HepG2 (cell line): ENCODE measurements around the gene RUNX3. TPM values are rescaled to one million over a fixed set of nuclear protein-coding genes. Genes with fewer than 3 reads are reported as not detected.

Source experiments
- ARID5B ChIP-seq: IDR thresholded peaks from 2 replicates; pipeline ENCODE4 v1.4.0; 2020; ENCODE audit warnings: mild to moderate bottlenecking, missing genetic modification reagents
- ETV6 ChIP-seq: sonication (generic); formaldehyde crosslinking; conservative IDR thresholded peaks from 2 replicates; pipeline ENCODE4 v1.4.0; 2020; ENCODE audit warnings: missing genetic modification reagents
- IRX3 ChIP-seq: sonication (generic); formaldehyde crosslinking; IDR thresholded peaks from 2 replicates; pipeline ENCODE4 v1.8.1; 2023; ENCODE audit warnings: mild to moderate bottlenecking, low read depth, missing genetic modification reagents, borderline replicate concordance
- MAFK ChIP-seq, 2 experiments: IDR thresholded peaks in 1 of 2; conservative IDR thresholded peaks in 1 of 2; 2 replicates each; pipeline ENCODE4 v1.6.1; 2011; ENCODE audit warnings: improper control_type of control experiment in 2 of 2, low read length in 2 of 2
- MIER2 ChIP-seq: IDR thresholded peaks from 2 replicates; pipeline ENCODE4 v1.6.1; 2016; ENCODE audit warnings: missing biosample characterization, missing genetic modification reagents
- PRMT3 ChIP-seq: sonication (generic); formaldehyde crosslinking; IDR thresholded peaks from 2 replicates; pipeline ENCODE4 v1.8.1; 2022; ENCODE audit warnings: low read depth, mild to moderate bottlenecking, moderate library complexity, missing genetic modification reagents, borderline replicate concordance
- RERE ChIP-seq: IDR thresholded peaks from 2 replicates; pipeline ENCODE4 v1.6.1; 2016; ENCODE audit warnings: low read depth, missing genetic modification reagents, missing compliant biosample characterization
- REXO4 ChIP-seq: sonication (generic); formaldehyde crosslinking; IDR thresholded peaks from 2 replicates; pipeline ENCODE4 v1.8.0; 2022; ENCODE audit warnings: missing genetic modification reagents, mild to moderate bottlenecking, borderline replicate concordance
- RXRA ChIP-seq: sonication (generic); formaldehyde crosslinking; IDR thresholded peaks from 2 replicates; pipeline ENCODE4 v1.5.1; 2020; ENCODE audit warnings: missing genetic modification reagents
- TEAD3 ChIP-seq: optimal IDR thresholded peaks from 2 replicates; pipeline ENCODE3; 2016; ENCODE audit warnings: borderline replicate concordance
- TOE1 ChIP-seq: sonication (generic); formaldehyde crosslinking; IDR thresholded peaks from 2 replicates; pipeline ENCODE4 v1.4.0; 2020; ENCODE audit warnings: mild to moderate bottlenecking, missing genetic modification reagents
- ZNF121 ChIP-seq: sonication (generic); formaldehyde crosslinking; IDR thresholded peaks from 2 replicates; pipeline ENCODE4 v1.5.0; 2020; ENCODE audit warnings: mild to moderate bottlenecking, missing genetic modification reagents
- ZNF281 ChIP-seq: sonication (generic); formaldehyde crosslinking; IDR thresholded peaks from 2 replicates; pipeline ENCODE4 v1.4.0; 2020; ENCODE audit warnings: missing genetic modification reagents, borderline replicate concordance
- ZNF296 ChIP-seq: sonication (generic); formaldehyde crosslinking; conservative IDR thresholded peaks from 2 replicates; pipeline ENCODE4 v1.5.0; 2020; ENCODE audit warnings: mild to moderate bottlenecking, missing genetic modification reagents
- ZNF484 ChIP-seq: sonication (generic); formaldehyde crosslinking; IDR thresholded peaks from 2 replicates; pipeline ENCODE4 v1.5.1; 2020; ENCODE audit warnings: mild to moderate bottlenecking, low read depth, missing genetic modification reagents, borderline replicate concordance
- ZNF720 ChIP-seq: sonication (generic); formaldehyde crosslinking; IDR thresholded peaks from 2 replicates; pipeline ENCODE4 v1.4.0; 2020; ENCODE audit warnings: missing genetic modification reagents
- ZSCAN21 ChIP-seq: sonication (generic); formaldehyde crosslinking; IDR thresholded peaks from 2 replicates; pipeline ENCODE4 v1.8.0; 2022; ENCODE audit warnings: mild to moderate bottlenecking, missing genetic modification reagents, moderate library complexity, borderline replicate concordance
- polyA plus RNA-seq, 8 experiments: library from polyadenylated mRNA; depleted of rRNA in 3 of 8; stranded (reverse) in 7 of 8; unstranded in 1 of 8; fragments of >200 nt; fragmentation: Illumina TruSeq in 4 of 8; extraction: Trizol in 4 of 8; gene quantifications; 2 replicates each; pipeline versions ENCODE4 v1.2.1 to v1.2.3, GENCODE V29; 2011 to 2016; ENCODE audit warnings: low read depth in 4 of 8, missing spikeins in 1 of 8, mixed read lengths in 1 of 8; ENCODE audit not compliant: insufficient read depth in 1 of 8
- total RNA-seq, 5 experiments: library from RNA; depleted of rRNA; stranded (reverse); fragments of >200 nt; fragmentation: Illumina TruSeq; extraction: Trizol; gene quantifications; 2 replicates each; pipeline ENCODE4 v1.2.3, GENCODE V29; 2016; ENCODE audit warnings: low read depth in 1 of 5

Gene RUNX3
- total and polyA plus RNA-seq, 2 of the 13 experiments (the other 11 are each of a cell fraction or from before 2014, with no cell fraction given): 0.04 to 0.22 TPM

- TF ChIP-seq ZNF281 (CRISPR knock-in tag) (no peak), RXRA (CRISPR knock-in tag) (no peak), RERE (CRISPR knock-in tag) (no peak), TEAD3 (no peak), ZNF484 (CRISPR knock-in tag) (no peak), MIER2 (CRISPR knock-in tag) (no peak), MAFK (conservative IDR thresholded peaks at IDR 0.05 in 1 of 2, IDR thresholded peaks at IDR 0.05 in 1 of 2; ENCODE audit: low read length in 2 of 2) (no peak), IRX3 (CRISPR knock-in tag) (no peak), ZNF121 (peak; percentile 61), REXO4 (CRISPR knock-in tag) (no peak), PRMT3 (CRISPR knock-in tag) (no peak), TOE1 (no peak), ARID5B (CRISPR knock-in tag) (no peak), ZNF296 (CRISPR knock-in tag) (no peak), ETV6 (no peak), ZSCAN21 (CRISPR knock-in tag) (no peak), ZNF720 (CRISPR knock-in tag) (no peak)
Observed at GRCh38 chr1:24849672-24850295, 80.3 kb downstream of the RUNX3 start (continued).
